AG09309 (cell line): ENCODE results near the gene SLC25A21.
A peak's percentile ranks its signal among the peaks of the same experiment; 100 is the strongest.
"Not testable (repeated sequence)": the region's sequence is repeated elsewhere in the genome, so short reads cannot be mapped to it uniquely, and the experiment has no call there.

Source experiments
- DNase-seq: peaks from one replicate; pipeline ENCODE4 v3.0.0-alpha.2; 2010; ENCODE audit warnings: low read depth
- H3K4me3 ChIP-seq: 2 replicates; pipeline ENCODE4 v1.5.1; 2011; ENCODE audit warnings: mild to moderate bottlenecking, low read depth, low read length, moderate library complexity; ENCODE audit not compliant: control insufficient read depth
- CTCF ChIP-seq: IDR thresholded peaks from 2 replicates; pipeline ENCODE4 v1.5.1; 2011; ENCODE audit warnings: mild to moderate bottlenecking, low read depth, low read length, inconsistent platforms; ENCODE audit not compliant: insufficient read depth, control insufficient read depth; ENCODE audit errors: missing control alignments

SLC25A21 gene

GRCh38 chr14:37186865-37187264 lies 14.5 kb upstream of the SLC25A21 start:
- H3K4me3 ChIP-seq = no peak overlapping the region
- TF ChIP-seq CTCF = no peak
- DNase-seq = no peak

- H3K4me3 ChIP-seq = no peak overlapping the region
- no peak for TF ChIP-seq CTCF
- DNase-seq = no peak
Observed at GRCh38 chr14:37185670-37186069, 13.3 kb upstream of the SLC25A21 start.

- DNase-seq, H3K4me3 ChIP-seq: not testable (repeated sequence)
Observed at GRCh38 chr14:37184520-37184919, 12.1 kb upstream of the SLC25A21 start.

- no peak for TF ChIP-seq CTCF
- no peak overlapping the region for H3K4me3 ChIP-seq
- DNase-seq = no peak
Observed at GRCh38 chr14:37181441-37181840, 9.0 kb upstream of the SLC25A21 start.

- not testable (repeated sequence) for DNase-seq, H3K4me3 ChIP-seq
Observed at GRCh38 chr14:37180886-37181285, 8.5 kb upstream of the SLC25A21 start.

GRCh38 chr14:37179896-37180502 lies 7.6 kb upstream of the SLC25A21 start:
- no peak for DNase-seq
- no peak overlapping the region for H3K4me3 ChIP-seq
- TF ChIP-seq CTCF = no peak

- no peak for DNase-seq
- TF ChIP-seq CTCF = no peak
- H3K4me3 ChIP-seq = peak overlapping the region; percentile 77
Observed at GRCh38 chr14:37172936-37173614, 669 bp upstream of the SLC25A21 start.

- peak overlapping the region; percentile 77 for H3K4me3 ChIP-seq
- DNase-seq = no peak
- no peak for TF ChIP-seq CTCF
Observed at GRCh38 chr14:37171678-37172023, 755 bp downstream of the SLC25A21 start.
